Ovary (tissue), 9 donors: ENCODE data around the gene BTN2A1. TPM values are rescaled to one million over a fixed set of nuclear protein-coding genes. Genes with fewer than 3 reads are reported as not detected.
A peak's percentile ranks its signal among the peaks of the same experiment; 100 is the strongest.

Experiments
- DNase-seq, 5 donors: peaks; one replicate each; pipeline ENCODE4 v3.0.0-alpha.2; 2019 to 2020
- H3K27ac ChIP-seq, 2 donors: fragments of 200-600 bp; one replicate each; pipeline versions ENCODE4 v1.5.1 to v1.8.0; 2019 to 2022
- H3K27me3 ChIP-seq: fragments of 200-600 bp; one replicate; pipeline ENCODE4 v1.8.0; 2022
- H3K36me3 ChIP-seq: fragments of 200-600 bp; sonication (generic); one replicate; pipeline ENCODE4 v1.5.1; 2019
- H3K4me1 ChIP-seq: one replicate; pipeline ENCODE4 v1.8.1; 2013; ENCODE audit warnings: mild to moderate bottlenecking, moderate library complexity; ENCODE audit not compliant: insufficient read depth
- H3K4me3 ChIP-seq: fragments of 200-600 bp; sonication (generic); one replicate; pipeline ENCODE4 v1.5.1; 2017
- H3K9me3 ChIP-seq, 2 donors: fragments of 200-600 bp in 1 of 2; sonication (generic) in 1 of 2; one replicate each; pipeline versions ENCODE4 v1.5.1 to v1.8.1; 2013 to 2019; ENCODE audit warnings: mild to moderate bottlenecking in 1 of 2, moderate library complexity in 1 of 2
- CTCF ChIP-seq, 3 donors: fragments of 450-650 bp in 2 of 3; fragments of 200-600 bp in 1 of 3; IDR thresholded peaks; one replicate each; pipeline versions ENCODE4 v1.5.1 to v1.8.0; 2016 to 2022; ENCODE audit warnings: antibody characterized with exemption in 3 of 3, mild to moderate bottlenecking in 1 of 3
- EP300 ChIP-seq: sonication (generic); formaldehyde crosslinking; IDR thresholded peaks from one replicate; pipeline ENCODE4 v1.6.1; 2017; ENCODE audit warnings: antibody characterized with exemption
- POLR2A ChIP-seq: fragments of 450-650 bp; IDR thresholded peaks from one replicate; pipeline ENCODE4 v1.6.1; 2017; ENCODE audit warnings: antibody characterized with exemption, mild to moderate bottlenecking, moderate library complexity
- WGBS, 3 donors: extraction: QIAGEN DNeasy Blood & Tissue Kit in 1 of 3; methylation state at CpG; one replicate each; pipeline versions ENCODE4 v1.1.5 to v1.1.7; 2013 to 2017; 5-methylcytosine and 5-hydroxymethylcytosine counted together
- intact Hi-C, 4 donors: fragments of 100-400 bp; cut with DNase I; formaldehyde crosslinking; loops; one replicate each; pipeline versions ENCODE4 v1.11.0 to v1.15.1; 2022 to 2023
- polyA plus RNA-seq, 2 donors: library from polyadenylated mRNA; stranded (reverse); fragments of 200-250 nt in 1 of 2; fragments of 350-450 nt in 1 of 2; fragmentation: Illumina TruSeq in 1 of 2; extraction: RNeasy Lipid Tissue Mini Kit (QIAGEN cat#74804) in 1 of 2; gene quantifications; one replicate each; pipeline ENCODE4 v1.2.3, GENCODE V29; 2013 to 2014
- total RNA-seq, 7 donors: library from RNA; depleted of rRNA in 2 of 7; stranded (reverse); fragments of >200 nt in 2 of 7; fragmentation: NEBNext Ultra II Directional in 3 of 7; extraction: Animal tissue kit (Norgen Biotek cat#: 25700) in 3 of 7; gene quantifications; one replicate each; pipeline versions ENCODE4 v1.1.0 to v1.2.4, GENCODE V29; 2016 to 2023
- donor health status: DM: no; HTN: no; CAD: no; lungs with moderate emphysema.
- donor health status: DM: no; HTN: no; CAD: no.
- donor health status: Bipolar disorder and iron deficiency.
- donor health status: DM: yes; HTN: yes; CAD: no.
- donor health status: DM: no; HTN: no; CAD: no.
- donor health status: DM: yes; HTN: yes; CAD: no.

The BTN2A1 gene
- total and polyA plus RNA-seq, 9 donors: 9.0 to 33.3 (median 18.8) TPM

- WGBS, 3 donors: 22 to 29% (median 22%) methylated on average over 5 of the region's 5 CpGs
- intact Hi-C loops: no loop called here
- TF ChIP-seq CTCF (IDR thresholded peaks at IDR 0.05): no peak
- TF ChIP-seq EP300: no peak
- no peak for TF ChIP-seq POLR2A
- Histone ChIP-seq H3K36me3 (no peaks in the 10 kb centered on the region), H3K4me1 (peaks cover 4% of the 10 kb centered on the region), H3K27ac (no peak overlapping the region), H3K4me3 (peak overlapping the region; percentile 5), H3K27me3 (no peaks in the 10 kb centered on the region), H3K9me3 (no peaks in the 10 kb centered on the region)
- DNase-seq: no peak
Observed at GRCh38 chr6:26441977-26442376, 15.8 kb upstream of the BTN2A1 start.

GRCh38 chr6:26445934-26446667 lies 11.7 kb upstream of the BTN2A1 start:
- 81 to 95% (median 94%) methylated on average over 5 of the region's 5 CpGs for WGBS, 3 donors
- Histone ChIP-seq H3K4me3 (no peak overlapping the region), H3K27me3 (no peaks in the 10 kb centered on the region), H3K9me3 (no peaks in the 10 kb centered on the region), H3K36me3 (no peaks in the 10 kb centered on the region), H3K27ac (no peak overlapping the region), H3K4me1 (peaks cover 4% of the 10 kb centered on the region)
- intact Hi-C loops: no loop called here
- no peak for DNase-seq
- TF ChIP-seq EP300: no peak
- TF ChIP-seq POLR2A: no peak
- TF ChIP-seq CTCF (IDR thresholded peaks at IDR 0.05): no peak

- no peaks in the 10 kb centered on the region for H3K36me3 ChIP-seq
- peaks cover 2% of the 10 kb centered on the region for H3K4me1 ChIP-seq
- intact Hi-C loops: no loop called here
- TF ChIP-seq CTCF (IDR thresholded peaks at IDR 0.05) (no peak), EP300 (no peak), POLR2A (no peak)
- no peak overlapping the region for H3K27ac ChIP-seq
- no peaks in the 10 kb centered on the region for H3K9me3 ChIP-seq
- WGBS, 3 donors: 87 to 93% (median 90%) methylated on average over 5 of the region's 5 CpGs
- no peak overlapping the region for H3K4me3 ChIP-seq
- H3K27me3 ChIP-seq: no peaks in the 10 kb centered on the region
- DNase-seq: no peak
Observed at GRCh38 chr6:26447257-26447656, 10.5 kb upstream of the BTN2A1 start.

- TF ChIP-seq EP300 (no peak), POLR2A (no peak), CTCF (IDR thresholded peaks at IDR 0.05) (no peak)
- Histone ChIP-seq H3K27ac (no peak overlapping the region), H3K36me3 (no peaks in the 10 kb centered on the region), H3K4me1 (no peaks in the 10 kb centered on the region), H3K9me3 (no peaks in the 10 kb centered on the region), H3K4me3 (no peak overlapping the region), H3K27me3 (no peaks in the 10 kb centered on the region)
- DNase-seq: no peak
- intact Hi-C loops: no loop called here
- 83 to 95% (median 93%) methylated on average over 3 of the region's 3 CpGs for WGBS, 3 donors
Observed at GRCh38 chr6:26450240-26450639, 7.5 kb upstream of the BTN2A1 start.
